Inflammatory macrophage (primary cell): ENCODE results near the gene CYLD.
A peak's percentile ranks its signal among the peaks of the same experiment; 100 is the strongest.

Experiments used
- DNase-seq, 2 donors: peaks; one replicate each; pipeline ENCODE4 v3.0.0-alpha.2; 2020 to 2022

CYLD gene

DNA sequence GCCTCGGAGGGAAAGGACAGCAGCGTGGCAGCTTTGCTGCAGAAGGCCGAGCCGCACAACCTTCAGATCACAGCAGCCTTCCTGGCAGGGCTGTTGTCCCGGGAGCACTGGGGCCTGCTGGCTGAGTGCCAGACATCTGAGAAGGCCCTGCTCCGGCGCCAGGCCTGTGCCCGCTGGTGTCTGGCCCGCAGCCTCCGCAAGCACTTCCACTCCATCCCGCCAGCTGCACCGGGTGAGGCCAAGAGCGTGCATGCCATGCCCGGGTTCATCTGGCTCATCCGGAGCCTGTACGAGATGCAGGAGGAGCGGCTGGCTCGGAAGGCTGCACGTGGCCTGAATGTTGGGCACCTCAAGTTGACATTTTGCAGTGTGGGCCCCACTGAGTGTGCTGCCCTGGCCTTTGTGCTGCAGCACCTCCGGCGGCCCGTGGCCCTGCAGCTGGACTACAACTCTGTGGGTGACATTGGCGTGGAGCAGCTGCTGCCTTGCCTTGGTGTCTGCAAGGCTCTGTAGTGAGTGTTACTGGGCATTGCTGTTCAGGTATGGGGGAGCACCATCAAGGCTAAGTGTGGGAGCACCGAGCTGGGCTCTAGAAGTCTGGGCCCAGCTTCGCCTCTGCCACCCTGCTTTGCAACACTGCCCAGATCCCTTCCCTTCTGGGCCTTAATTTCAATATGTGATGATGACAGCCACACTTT is 29.9 kb upstream of the CYLD start:
- DNase-seq: no peak

DNA sequence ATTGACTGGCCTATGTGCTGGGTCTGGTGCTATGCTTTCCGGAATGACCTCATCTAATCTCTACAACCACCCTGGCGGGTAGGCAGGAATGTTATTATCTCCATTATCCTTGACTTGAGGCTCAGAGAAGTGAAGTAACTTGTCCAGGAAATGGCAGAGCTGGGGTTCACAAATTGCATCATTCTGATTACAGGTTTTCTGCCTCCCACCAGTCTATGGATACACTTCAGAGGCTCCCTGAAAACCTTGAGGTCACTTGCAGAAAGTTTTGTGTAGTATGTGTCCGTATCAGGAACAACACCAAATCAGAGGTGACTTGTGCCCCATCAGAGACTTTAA is 29.4 kb upstream of the CYLD start:
- peak; percentile 27 to 34 for DNase-seq

DNA sequence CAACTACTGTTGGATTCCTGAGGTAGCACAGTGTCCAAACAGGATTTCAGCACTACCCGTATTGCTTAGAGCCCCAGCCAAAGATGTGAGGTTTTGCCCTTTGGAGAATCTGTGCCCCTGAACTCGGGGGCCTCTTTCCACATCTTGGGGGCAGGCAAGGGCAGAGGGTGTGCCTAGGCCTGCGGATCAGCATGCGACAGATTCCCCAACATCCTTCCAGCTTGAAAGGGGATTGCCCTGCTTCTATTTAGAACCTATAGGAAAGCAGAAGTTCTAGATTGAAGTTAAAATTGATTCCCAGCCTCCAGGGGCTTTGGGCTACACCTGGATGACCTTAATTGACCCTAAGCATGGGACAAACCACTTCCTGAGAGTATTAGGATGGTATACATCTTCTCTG is 28.9 kb upstream of the CYLD start:
- peak in 1 of 2 donors; percentile 33 for DNase-seq

DNA sequence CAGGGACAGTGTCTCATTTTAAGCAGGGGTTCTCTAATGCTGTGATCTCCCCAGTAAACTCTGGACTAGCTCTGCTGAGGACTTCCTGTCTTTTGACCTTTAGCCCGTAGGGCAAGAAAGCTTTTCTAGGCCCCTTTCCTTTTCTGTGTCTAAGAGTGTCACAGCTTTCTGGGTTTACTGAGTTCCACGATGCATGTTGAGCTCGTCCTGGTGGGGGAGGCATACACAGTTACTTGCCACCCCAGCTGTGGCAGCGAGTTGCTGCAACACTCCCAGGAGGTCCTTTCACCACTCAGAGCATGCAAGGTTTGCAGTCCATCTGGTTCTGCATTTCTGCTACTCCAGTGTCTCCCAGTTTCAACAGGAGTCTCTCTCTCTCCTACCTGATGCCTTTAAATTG is 24.8 kb upstream of the CYLD start:
- DNase-seq: peak; percentile 23 to 57

GRCh38 chr16:50717494-50717893 is 24.4 kb upstream of the CYLD start:
- no peak for DNase-seq

DNA sequence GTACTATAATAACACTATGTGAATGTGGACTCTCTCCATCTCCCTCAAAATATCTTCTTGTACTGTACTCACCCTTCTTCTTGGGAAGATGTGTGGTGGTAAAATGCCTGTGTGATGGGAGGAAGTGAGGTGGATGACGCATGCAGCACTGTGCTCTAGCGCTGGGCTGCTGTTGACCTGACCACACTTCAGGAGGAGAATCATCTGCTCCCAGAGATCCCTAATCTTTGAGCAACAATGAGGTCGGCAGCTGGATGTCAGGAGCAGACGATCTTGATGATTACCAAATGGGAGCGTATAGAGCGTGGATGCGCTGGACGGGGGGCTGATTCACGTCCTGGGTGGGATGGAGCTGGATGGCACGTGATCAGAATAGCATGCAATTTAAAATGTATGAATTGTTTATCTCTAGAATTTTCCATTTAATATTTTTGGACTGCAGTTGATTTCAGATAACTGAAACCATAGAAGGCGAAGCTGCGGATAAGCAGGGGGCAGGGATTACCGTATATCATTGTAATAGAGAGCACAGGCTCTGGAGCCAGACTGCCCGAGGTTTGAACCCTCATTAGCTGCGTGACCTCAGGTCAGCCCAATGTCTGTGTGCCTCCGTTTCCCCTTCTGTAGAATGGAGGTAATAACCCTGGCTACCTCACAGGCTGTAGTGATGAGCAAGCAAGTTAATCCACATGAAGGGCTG is 23.7 kb upstream of the CYLD start:
- no peak for DNase-seq

- DNase-seq: no peak
Measured at GRCh38 chr16:50718761-50719400, 23.0 kb upstream of the CYLD start.

- peak in 1 of 2 donors; percentile 68 for DNase-seq
Measured at GRCh38 chr16:50719401-50720337, 22.2 kb upstream of the CYLD start.

GRCh38 chr16:50721549-50722404 is 20.1 kb upstream of the CYLD start:
- no peak for DNase-seq

DNA sequence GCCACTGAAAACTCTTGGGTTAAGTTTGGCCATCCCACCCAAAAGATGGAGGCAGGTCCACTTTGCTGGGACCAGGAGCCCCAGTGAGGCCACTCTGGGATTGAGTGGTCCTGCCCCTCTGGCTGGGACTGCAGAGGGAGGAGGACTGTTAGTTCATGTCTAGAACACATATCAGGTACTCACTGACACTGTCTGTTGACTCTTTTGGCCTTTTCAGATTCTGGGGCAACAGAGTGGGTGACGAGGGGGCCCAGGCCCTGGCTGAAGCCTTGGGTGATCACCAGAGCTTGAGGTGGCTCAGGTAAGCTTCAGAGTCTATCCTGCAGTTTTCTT is 19.5 kb upstream of the CYLD start:
- no peak for DNase-seq

DNA sequence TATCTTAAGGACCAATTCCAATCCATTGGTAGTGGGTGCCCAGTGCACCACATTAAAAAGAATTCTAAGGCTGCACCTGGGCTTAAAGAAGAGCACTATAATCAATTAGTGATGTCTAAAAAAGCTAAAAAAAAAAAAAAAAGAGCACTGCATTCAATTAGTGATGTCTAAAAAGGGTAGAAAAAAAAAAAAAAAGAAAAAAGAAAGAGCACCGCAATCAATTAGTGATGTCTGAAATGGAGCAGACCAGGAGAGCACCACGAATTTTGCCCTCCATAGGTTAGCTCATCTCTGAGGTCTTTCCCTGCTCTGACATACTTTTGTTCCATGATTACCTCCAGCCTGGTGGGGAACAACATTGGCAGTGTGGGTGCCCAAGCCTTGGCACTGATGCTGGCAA is 18.9 kb upstream of the CYLD start:
- no peak for DNase-seq

DNA sequence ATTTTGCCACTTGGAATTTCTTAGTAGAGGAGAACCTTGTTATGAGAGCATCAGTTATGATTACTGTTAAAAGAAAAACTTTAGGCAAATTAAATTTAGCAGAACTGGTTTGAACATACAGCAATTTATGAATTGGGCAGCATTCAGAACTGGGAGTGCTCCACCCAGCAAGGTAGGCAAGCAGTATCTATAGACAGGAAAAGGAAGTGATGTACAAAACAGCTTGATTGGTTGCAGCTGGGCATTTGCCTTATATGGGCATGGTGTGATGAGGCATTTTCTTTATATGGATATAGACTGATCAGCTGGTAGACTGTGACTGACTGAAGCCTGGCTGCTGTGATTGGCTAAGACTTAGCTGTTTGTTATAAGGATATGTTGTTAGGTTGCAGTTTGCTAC is 17.6 kb upstream of the CYLD start:
- DNase-seq: no peak

GRCh38 chr16:50731130-50731988 is 10.5 kb upstream of the CYLD start:
- DNase-seq: no peak

- DNase-seq: no peak
Measured at GRCh38 chr16:50731989-50732832, 9.7 kb upstream of the CYLD start.

GRCh38 chr16:50733468-50733867 is 8.4 kb upstream of the CYLD start:
- no peak for DNase-seq

- peak; percentile 84 to 88 for DNase-seq
Measured at GRCh38 chr16:50735629-50736122, 6.2 kb upstream of the CYLD start.

DNA sequence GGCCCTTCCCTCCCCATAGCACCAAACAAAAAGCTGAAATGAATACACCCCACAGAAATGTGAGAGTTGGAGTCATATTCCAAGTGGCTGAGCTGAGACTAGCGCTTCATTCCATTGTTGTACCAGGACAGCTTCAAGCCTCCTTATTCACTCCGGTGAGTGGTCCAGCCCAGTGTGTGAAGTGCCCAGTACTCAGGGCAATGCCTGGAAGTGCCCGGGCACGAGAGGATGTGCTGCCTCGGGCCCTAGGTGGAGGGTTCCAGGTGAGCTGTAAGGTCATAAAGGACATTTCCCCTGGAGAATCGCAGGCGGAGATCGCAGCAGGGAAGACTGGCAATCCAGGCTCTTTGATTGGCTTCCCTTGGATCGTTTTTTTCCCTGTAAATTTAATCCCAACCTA is 5.4 kb upstream of the CYLD start:
- no peak for DNase-seq

GRCh38 chr16:50737420-50737959 is 4.4 kb upstream of the CYLD start:
- DNase-seq: no peak

DNA sequence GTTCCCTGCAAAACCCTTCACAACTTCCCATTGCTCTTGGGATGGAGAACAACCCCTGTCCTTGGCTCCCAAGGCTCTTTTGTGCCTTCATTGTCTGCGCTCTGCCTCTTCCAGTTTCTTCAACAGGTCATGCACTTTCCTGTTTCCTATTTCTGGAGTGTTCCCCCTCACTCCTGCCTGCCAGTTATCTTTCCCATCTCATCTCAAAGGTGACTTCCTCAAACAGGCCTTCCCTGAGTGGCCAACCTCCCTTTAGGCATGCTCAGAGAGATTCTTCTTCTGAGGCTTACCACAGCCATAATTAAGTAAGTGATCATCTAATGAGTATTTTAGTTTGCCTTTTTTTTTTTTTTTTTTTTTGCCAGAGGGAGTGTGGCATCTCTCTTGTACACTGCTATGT is 2.9 kb upstream of the CYLD start:
- no peak for DNase-seq

DNA sequence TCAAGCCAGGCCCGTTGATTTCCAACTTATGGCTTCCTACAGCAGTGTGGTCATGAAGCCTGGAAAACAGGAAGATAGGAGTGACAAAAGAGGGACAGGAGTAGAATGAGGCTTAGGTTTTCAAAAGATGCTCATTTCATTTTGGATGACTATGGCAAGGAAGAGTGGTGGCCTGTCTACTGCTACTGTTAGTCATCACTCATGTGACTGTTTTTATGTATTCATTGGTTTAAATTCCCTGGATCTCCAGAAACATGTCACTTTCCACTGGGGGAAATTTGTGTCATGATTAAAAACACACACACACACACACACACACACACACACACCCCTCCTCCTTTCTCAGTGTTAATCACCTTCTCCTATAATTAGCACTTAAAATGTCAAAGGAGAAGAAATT is 1.1 kb upstream of the CYLD start:
- peak; percentile 27 to 45 for DNase-seq
